Mucosa of descending colon (tissue), 3 donors: Measurements from ENCODE around the gene MICU1. TPM values are rescaled to one million over a fixed set of nuclear protein-coding genes. Genes with fewer than 3 reads are reported as not detected.

Source experiments
- ATAC-seq: fragments of 200-7000 bp; cut with Tn5 transposase; one replicate; pipeline ENCODE4 v1.9.1; 2020; ENCODE audit warnings: mild to moderate bottlenecking, moderate library complexity
- DNase-seq, 3 donors: peaks; one replicate each; pipeline ENCODE4 v3.0.0-alpha.2; 2020
- H3K36me3 ChIP-seq: fragments of 200-600 bp; one replicate; pipeline ENCODE4 v1.8.0; 2021; ENCODE audit warnings: low read depth, mild to moderate bottlenecking
- H3K4me1 ChIP-seq: fragments of 200-600 bp; one replicate; pipeline ENCODE4 v1.8.0; 2021; ENCODE audit warnings: low read depth, mild to moderate bottlenecking
- H3K4me3 ChIP-seq: fragments of 200-600 bp; one replicate; pipeline ENCODE4 v1.8.0; 2021; ENCODE audit warnings: mild to moderate bottlenecking
- H3K9me3 ChIP-seq: fragments of 200-600 bp; one replicate; pipeline ENCODE4 v1.8.0; 2021; ENCODE audit warnings: mild to moderate bottlenecking
- intact Hi-C, 2 donors: fragments of 100-400 bp; cut with DNase I in 1 of 2; cut with micrococcal nuclease in 1 of 2; formaldehyde crosslinking; loops; one replicate each; pipeline versions ENCODE4 v1.11.0 to v1.11.1; 2022; cut with DNase I, micrococcal nuclease
- total RNA-seq, 3 donors: library from RNA; stranded (reverse); fragmentation: NEBNext Ultra II Directional in 2 of 3; extraction: Animal tissue kit (Norgen Biotek cat#: 25700) in 2 of 3; gene quantifications; one replicate each; pipeline versions ENCODE4 v1.2.1 to v1.2.4, GENCODE V29; 2021 to 2023
- TF ChIP-seq, protein P1 (sequence below): fragments of 200-600 bp; IDR thresholded peaks from one replicate; pipeline ENCODE4 v1.8.0; 2022; ENCODE audit warnings: antibody characterized with exemption, mild to moderate bottlenecking
- donor health status: DM: no; HTN: no; CAD: no; lungs with moderate emphysema.
- donor health status: DM: no; HTN: no; CAD: no.
- donor health status: DM: no; HTN: yes; CAD: no.

MICU1 gene
- total RNA-seq, 3 donors from 2014 or later: 38.6 to 45.3 (median 45.0) TPM

DNA sequence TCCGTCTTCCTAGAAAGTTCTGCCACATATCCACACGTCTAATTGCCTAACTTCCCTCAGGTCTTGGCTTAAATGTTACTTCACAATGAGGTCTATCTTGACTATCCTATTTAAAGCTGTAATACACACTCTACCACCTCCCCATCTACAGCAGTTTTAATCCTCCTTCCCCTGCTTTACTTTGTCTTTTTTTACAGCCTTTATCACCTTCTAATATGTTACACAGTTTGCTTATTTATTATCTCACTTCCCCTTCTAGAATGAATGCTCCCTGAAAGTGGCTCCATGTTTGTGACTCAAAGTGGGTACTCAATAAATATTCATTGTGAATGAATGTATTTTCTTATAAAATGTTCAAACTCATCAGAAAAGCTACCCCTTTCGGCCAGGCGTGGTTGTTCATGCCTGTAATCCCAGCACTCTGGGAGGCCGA is 13.6 kb upstream of the MICU1 start:
- Histone ChIP-seq H3K4me3 (no peak overlapping the region), H3K9me3 (no peaks in the 10 kb centered on the region), H3K36me3 (no peaks in the 10 kb centered on the region), H3K4me1 (no peaks in the 10 kb centered on the region)
- TF ChIP-seq, protein P1, sequence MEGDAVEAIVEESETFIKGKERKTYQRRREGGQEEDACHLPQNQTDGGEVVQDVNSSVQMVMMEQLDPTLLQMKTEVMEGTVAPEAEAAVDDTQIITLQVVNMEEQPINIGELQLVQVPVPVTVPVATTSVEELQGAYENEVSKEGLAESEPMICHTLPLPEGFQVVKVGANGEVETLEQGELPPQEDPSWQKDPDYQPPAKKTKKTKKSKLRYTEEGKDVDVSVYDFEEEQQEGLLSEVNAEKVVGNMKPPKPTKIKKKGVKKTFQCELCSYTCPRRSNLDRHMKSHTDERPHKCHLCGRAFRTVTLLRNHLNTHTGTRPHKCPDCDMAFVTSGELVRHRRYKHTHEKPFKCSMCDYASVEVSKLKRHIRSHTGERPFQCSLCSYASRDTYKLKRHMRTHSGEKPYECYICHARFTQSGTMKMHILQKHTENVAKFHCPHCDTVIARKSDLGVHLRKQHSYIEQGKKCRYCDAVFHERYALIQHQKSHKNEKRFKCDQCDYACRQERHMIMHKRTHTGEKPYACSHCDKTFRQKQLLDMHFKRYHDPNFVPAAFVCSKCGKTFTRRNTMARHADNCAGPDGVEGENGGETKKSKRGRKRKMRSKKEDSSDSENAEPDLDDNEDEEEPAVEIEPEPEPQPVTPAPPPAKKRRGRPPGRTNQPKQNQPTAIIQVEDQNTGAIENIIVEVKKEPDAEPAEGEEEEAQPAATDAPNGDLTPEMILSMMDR: no peak
- DNase-seq (no peak), ATAC-seq (no peak)
- intact Hi-C loops: no loop called here

DNA sequence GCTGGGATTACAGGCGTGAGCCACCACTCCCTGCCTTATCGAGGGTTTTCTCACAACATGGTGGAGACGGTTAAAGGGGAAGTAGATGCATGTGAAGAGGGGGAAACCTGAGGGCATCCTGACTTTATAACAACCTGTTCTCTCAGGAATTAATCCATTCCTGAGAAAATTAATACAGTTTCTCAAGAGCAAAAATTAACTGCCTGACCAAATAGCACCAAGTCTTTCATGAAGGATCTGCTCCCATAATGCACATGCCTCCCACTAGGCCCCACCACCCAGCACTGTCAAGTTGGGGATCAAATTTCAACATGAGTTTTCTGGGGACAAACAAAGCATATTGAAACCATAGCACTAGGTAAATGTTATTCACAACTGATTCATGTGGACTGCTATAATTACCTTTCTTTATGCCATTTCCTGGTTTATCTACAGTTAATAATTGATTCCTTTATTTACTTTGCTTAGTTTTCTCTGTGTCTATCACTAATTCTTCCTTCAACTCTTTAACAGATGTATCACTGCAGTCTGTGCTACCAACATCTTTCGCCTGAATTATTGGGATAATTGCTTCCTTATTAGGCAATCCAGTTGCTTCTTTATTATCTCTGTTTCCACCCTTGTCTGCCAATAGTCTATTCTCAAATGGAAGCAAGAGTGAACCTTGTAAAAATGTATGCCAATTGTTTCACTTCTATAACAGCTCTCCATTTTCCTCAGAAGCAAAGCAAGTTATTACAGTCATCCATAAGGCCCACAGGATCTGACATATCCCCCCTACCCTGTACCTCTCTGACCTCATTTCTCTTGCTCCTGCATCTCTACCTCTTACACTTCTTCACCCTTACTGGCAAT is 12.9 kb upstream of the MICU1 start:
- peak; percentile 90 for ATAC-seq
- no peaks in the 10 kb centered on the region for H3K36me3 ChIP-seq
- H3K4me1 ChIP-seq: no peaks in the 10 kb centered on the region
- H3K4me3 ChIP-seq: no peak overlapping the region
- intact Hi-C loops: no loop called here
- TF ChIP-seq, protein P1: no peak
- H3K9me3 ChIP-seq: no peaks in the 10 kb centered on the region
- no peak for DNase-seq

DNA sequence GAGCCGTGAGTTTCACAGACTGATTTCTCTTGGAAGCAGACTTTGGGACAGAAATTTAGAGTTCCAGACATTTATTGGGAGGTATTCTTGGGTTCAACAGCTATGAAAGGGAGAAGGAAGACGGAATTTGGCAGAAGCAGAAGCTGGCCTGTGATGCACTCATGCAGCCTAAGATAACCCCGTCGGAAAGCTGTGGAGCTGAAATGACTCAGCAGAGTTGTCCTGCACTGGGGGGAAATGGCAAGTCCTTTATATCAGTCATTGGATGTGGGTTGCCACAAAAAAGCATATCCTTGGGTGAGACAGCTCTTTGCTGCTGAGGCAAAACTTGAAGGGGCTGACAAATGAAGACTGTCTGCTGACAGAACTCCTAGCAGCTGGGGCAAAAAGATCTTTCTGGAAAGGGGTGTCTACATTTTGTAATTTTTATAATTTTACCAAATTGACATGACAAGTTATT is 11.5 kb upstream of the MICU1 start:
- Histone ChIP-seq H3K4me1 (no peaks in the 10 kb centered on the region), H3K36me3 (no peaks in the 10 kb centered on the region), H3K4me3 (no peak overlapping the region), H3K9me3 (no peaks in the 10 kb centered on the region)
- TF ChIP-seq, protein P1: no peak
- DNase-seq (peak in 1 of 3 donors; percentile 33), ATAC-seq (peak; percentile 50)
- intact Hi-C loops: no loop called here

DNA sequence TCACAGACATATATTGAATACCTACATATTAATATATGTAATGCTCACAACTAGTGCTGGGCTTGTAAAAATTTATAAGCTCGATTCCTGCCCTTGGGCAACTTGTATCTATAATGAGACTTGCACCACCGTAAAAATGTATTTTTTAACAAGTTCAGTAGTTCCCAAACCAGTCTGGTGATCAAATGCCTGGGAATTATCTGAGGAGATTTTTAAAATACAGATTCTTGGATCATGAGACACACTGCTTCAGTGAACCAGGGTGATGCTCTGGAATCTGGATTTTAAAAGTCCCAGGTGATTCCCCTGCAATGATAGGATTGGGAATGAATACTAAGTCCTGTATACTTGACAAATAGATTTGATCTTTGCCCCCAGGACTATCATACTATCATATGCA is 4.3 kb upstream of the MICU1 start:
- DNase-seq (no peak), ATAC-seq (no peak)
- Histone ChIP-seq H3K36me3 (no peaks in the 10 kb centered on the region), H3K4me3 (no peak overlapping the region), H3K4me1 (no peaks in the 10 kb centered on the region), H3K9me3 (no peaks in the 10 kb centered on the region)
- intact Hi-C loops: no loop called here
- TF ChIP-seq, protein P1: no peak

DNA sequence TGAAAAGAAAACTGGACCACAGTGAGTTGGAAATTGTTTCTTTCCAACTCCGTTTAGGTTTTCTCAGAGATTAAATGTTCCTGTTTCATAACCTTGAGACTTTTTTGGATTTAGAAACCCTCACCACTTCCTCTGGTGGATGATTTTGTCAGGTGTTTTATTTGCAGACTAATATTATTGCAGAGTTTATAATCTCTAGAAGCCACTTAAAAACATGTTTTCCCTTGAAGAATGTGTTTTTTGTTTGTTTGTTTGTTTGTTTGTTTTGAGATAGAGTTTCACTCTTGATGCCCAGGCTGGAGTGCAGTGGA is 520 bp upstream of the MICU1 start:
- no peaks in the 10 kb centered on the region for H3K9me3 ChIP-seq
- no peak for ATAC-seq
- intact Hi-C loops: no loop called here
- DNase-seq: no peak
- no peaks in the 10 kb centered on the region for H3K36me3 ChIP-seq
- TF ChIP-seq, protein P1: no peak
- H3K4me3 ChIP-seq: no peak overlapping the region
- no peaks in the 10 kb centered on the region for H3K4me1 ChIP-seq
